Nephron (organoid): Measurements from ENCODE around the gene ATG13.

Source experiments
- H3K27ac Mint-ChIP-seq, 3 experiments: 2 replicates each; pipeline ENCODE4 v1.8.0; 2020; ENCODE audit warnings: mixed read lengths in 3 of 3, mild to moderate bottlenecking in 2 of 3, moderate library complexity in 1 of 3
- H3K27me3 Mint-ChIP-seq: 2 replicates; pipeline ENCODE4 v1.8.0; 2021; ENCODE audit warnings: low read depth, mild to moderate bottlenecking, moderate library complexity, mixed read lengths
- H3K36me3 Mint-ChIP-seq: 2 replicates; pipeline ENCODE4 v1.8.0; 2020; ENCODE audit warnings: low read depth, mixed read lengths
- H3K4me1 Mint-ChIP-seq: 2 replicates; pipeline ENCODE4 v1.8.0; 2020; ENCODE audit warnings: mixed read lengths
- H3K4me3 Mint-ChIP-seq, 3 experiments: 2 replicates each; pipeline ENCODE4 v1.8.0; 2020; ENCODE audit warnings: mild to moderate bottlenecking in 3 of 3, mixed read lengths in 3 of 3, moderate library complexity in 2 of 3
- H3K9me3 Mint-ChIP-seq: 2 replicates; pipeline ENCODE4 v1.8.0; 2020; ENCODE audit warnings: mixed read lengths
- TF ChIP-seq, protein P1 (sequence below), 3 experiments: fragments of 200-600 bp; sonication (generic); IDR thresholded peaks; one replicate each; pipeline ENCODE4 v1.5.0; 2021; ENCODE audit warnings: antibody characterized with exemption in 3 of 3; ENCODE audit not compliant: unreplicated experiment in 3 of 3

ATG13 gene

GRCh38 chr11:46657186-46657585 is 39.8 kb downstream of the ATG13 start:
- no peaks in the 10 kb centered on the region for H3K27me3 Mint-ChIP-seq
- TF ChIP-seq, protein P1, sequence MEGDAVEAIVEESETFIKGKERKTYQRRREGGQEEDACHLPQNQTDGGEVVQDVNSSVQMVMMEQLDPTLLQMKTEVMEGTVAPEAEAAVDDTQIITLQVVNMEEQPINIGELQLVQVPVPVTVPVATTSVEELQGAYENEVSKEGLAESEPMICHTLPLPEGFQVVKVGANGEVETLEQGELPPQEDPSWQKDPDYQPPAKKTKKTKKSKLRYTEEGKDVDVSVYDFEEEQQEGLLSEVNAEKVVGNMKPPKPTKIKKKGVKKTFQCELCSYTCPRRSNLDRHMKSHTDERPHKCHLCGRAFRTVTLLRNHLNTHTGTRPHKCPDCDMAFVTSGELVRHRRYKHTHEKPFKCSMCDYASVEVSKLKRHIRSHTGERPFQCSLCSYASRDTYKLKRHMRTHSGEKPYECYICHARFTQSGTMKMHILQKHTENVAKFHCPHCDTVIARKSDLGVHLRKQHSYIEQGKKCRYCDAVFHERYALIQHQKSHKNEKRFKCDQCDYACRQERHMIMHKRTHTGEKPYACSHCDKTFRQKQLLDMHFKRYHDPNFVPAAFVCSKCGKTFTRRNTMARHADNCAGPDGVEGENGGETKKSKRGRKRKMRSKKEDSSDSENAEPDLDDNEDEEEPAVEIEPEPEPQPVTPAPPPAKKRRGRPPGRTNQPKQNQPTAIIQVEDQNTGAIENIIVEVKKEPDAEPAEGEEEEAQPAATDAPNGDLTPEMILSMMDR (IDR thresholded peaks at IDR 0.05; ENCODE audit: unreplicated experiment in 3 of 3) = no peak
- peaks cover 60% of the 10 kb centered on the region for H3K36me3 Mint-ChIP-seq
- H3K4me3 Mint-ChIP-seq = no peak overlapping the region
- H3K27ac Mint-ChIP-seq = no peak overlapping the region
- no peaks in the 10 kb centered on the region for H3K9me3 Mint-ChIP-seq
- no peaks in the 10 kb centered on the region for H3K4me1 Mint-ChIP-seq

DNA sequence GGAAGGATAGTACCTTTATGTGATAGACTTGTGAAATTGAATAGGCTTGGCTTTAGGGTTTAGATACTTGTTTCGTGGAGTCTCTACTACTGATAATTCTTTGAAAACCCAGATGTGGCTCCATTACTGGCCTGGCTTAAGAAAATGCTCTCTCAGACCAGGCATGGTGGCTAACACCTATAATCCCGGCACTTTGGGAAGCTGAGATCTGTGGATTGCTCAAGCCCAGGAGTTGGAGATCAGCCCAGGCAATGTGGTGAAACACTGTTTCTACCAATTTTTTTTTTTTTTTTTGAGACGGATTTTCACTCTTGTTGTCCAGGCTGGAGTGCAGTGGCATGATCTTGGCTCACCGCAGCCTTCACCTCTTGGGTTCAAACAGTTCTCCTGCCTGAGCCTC is 40.9 kb downstream of the ATG13 start:
- H3K9me3 Mint-ChIP-seq = no peaks in the 10 kb centered on the region
- TF ChIP-seq, protein P1 (IDR thresholded peaks at IDR 0.05; ENCODE audit: unreplicated experiment in 3 of 3) = no peak
- H3K36me3 Mint-ChIP-seq = peaks cover 60% of the 10 kb centered on the region
- H3K4me1 Mint-ChIP-seq = no peaks in the 10 kb centered on the region
- no peaks in the 10 kb centered on the region for H3K27me3 Mint-ChIP-seq
- H3K4me3 Mint-ChIP-seq = no peak overlapping the region
- no peak overlapping the region for H3K27ac Mint-ChIP-seq

GRCh38 chr11:46659908-46660307 is 42.6 kb downstream of the ATG13 start:
- TF ChIP-seq, protein P1 (IDR thresholded peaks at IDR 0.05; ENCODE audit: unreplicated experiment in 3 of 3) = no peak
- H3K9me3 Mint-ChIP-seq = no peaks in the 10 kb centered on the region
- H3K27ac Mint-ChIP-seq = peak overlapping the region in 2 of 3 experiments; percentile 21 to 45
- H3K4me3 Mint-ChIP-seq = no peak overlapping the region
- peaks cover 68% of the 10 kb centered on the region for H3K36me3 Mint-ChIP-seq
- no peaks in the 10 kb centered on the region for H3K27me3 Mint-ChIP-seq
- H3K4me1 Mint-ChIP-seq = peaks cover 4% of the 10 kb centered on the region

DNA sequence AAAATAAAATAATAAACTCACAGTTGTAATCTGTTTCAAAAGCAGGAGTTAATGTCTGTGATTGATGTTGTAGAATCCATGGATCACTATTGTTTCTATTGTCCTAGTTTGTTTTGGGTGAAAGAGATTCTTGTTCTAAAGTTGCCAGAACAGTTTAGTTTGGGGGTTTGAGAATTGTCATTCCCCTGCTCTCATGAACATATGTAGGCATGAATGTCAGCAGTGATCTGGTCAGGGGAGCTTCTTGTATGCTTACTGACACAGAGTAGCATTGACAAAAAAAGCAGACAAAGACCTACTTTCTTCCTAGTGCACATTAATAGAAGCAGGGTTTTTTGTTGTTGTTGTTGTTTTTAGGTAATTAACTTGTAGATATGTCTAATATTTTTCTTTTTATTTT is 44.5 kb downstream of the ATG13 start:
- H3K9me3 Mint-ChIP-seq = no peaks in the 10 kb centered on the region
- no peak overlapping the region for H3K27ac Mint-ChIP-seq
- TF ChIP-seq, protein P1 (IDR thresholded peaks at IDR 0.05; ENCODE audit: unreplicated experiment in 3 of 3) = no peak
- peaks cover 66% of the 10 kb centered on the region for H3K36me3 Mint-ChIP-seq
- H3K4me3 Mint-ChIP-seq = no peak overlapping the region
- H3K27me3 Mint-ChIP-seq = no peaks in the 10 kb centered on the region
- peaks cover 13% of the 10 kb centered on the region for H3K4me1 Mint-ChIP-seq

DNA sequence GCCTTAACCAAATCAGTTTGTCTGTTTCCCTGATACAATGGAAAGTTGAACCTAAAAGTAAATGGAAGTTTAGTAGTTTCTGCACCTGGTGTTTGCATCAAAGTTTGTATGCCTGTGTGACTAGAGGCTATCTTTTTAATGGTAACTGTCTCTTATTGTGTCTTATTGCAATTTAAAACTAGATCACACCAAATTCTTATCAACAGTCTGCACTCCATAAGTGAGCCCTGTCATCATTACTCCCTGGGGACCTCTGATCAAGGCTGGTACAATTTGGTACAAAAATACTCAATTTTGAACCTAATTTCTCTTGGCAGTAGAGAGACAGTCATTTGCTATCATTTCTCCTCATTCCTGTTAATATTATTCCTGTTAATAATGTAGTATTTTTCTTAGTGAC is 45.0 kb downstream of the ATG13 start:
- peaks cover 18% of the 10 kb centered on the region for H3K4me1 Mint-ChIP-seq
- no peaks in the 10 kb centered on the region for H3K27me3 Mint-ChIP-seq
- no peak overlapping the region for H3K27ac Mint-ChIP-seq
- no peaks in the 10 kb centered on the region for H3K9me3 Mint-ChIP-seq
- TF ChIP-seq, protein P1 (IDR thresholded peaks at IDR 0.05; ENCODE audit: unreplicated experiment in 3 of 3) = no peak
- H3K36me3 Mint-ChIP-seq = peaks cover 66% of the 10 kb centered on the region
- no peak overlapping the region for H3K4me3 Mint-ChIP-seq

DNA sequence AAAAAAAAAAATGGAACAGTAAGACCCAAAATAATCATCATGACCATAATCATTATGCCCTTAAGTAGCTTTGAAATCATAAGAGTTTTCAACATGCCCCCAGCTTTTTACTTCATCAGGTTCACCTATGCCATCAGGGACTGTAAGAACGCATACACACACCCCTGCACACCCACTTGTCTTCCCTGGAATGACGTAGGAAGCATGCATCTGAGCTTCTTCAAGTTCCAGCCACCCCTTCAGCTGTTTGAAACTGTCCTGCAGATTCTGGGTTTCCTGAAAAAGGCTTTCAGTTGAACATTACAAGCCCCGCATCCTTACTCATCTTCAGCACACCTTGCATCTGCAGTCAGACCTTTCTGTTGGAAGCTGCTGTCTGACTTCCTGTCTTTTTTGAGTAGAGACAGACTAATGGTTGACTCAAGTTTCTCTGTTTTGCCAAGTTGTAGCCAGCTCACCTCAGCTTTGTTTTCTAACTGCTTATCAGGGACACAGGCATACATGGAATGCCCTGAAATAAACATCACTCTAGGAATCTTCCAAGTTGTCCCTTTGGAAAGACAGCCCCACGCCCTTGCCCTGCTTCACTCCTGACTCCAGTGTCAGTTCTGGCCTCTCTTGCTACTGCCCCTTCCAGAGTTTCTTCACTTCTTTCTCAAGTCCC is 46.1 kb downstream of the ATG13 start:
- H3K4me1 Mint-ChIP-seq = peaks cover 26% of the 10 kb centered on the region
- H3K27me3 Mint-ChIP-seq = no peaks in the 10 kb centered on the region
- no peak overlapping the region for H3K27ac Mint-ChIP-seq
- TF ChIP-seq, protein P1 (IDR thresholded peaks at IDR 0.05; ENCODE audit: unreplicated experiment in 3 of 3) = no peak
- peaks cover 67% of the 10 kb centered on the region for H3K36me3 Mint-ChIP-seq
- no peak overlapping the region for H3K4me3 Mint-ChIP-seq
- no peaks in the 10 kb centered on the region for H3K9me3 Mint-ChIP-seq
